Gastroesophageal sphincter (tissue), 3 donors: ENCODE results near the gene SYTL2.

Source experiments
- CTCF ChIP-seq, 4 experiments: fragments of 200-600 bp in 2 of 4; fragments of 450-650 bp in 2 of 4; sonication (generic) in 1 of 4; IDR thresholded peaks; one replicate each; pipeline ENCODE4 v1.5.1; 2017 to 2019; ENCODE audit warnings: antibody characterized with exemption in 4 of 4, mild to moderate bottlenecking in 2 of 4, moderate library complexity in 2 of 4
- EP300 ChIP-seq: sonication (generic); formaldehyde crosslinking; IDR thresholded peaks from one replicate; pipeline ENCODE4 v1.6.1; 2017; ENCODE audit warnings: antibody characterized with exemption, mild to moderate bottlenecking
- POLR2AphosphoS5 ChIP-seq: sonication (generic); formaldehyde crosslinking; IDR thresholded peaks from one replicate; pipeline ENCODE4 v1.6.1; 2017; ENCODE audit warnings: antibody characterized with exemption

GRCh38 chr11:85787168-85787567, 23.8 kb downstream of the SYTL2 start:
- TF ChIP-seq CTCF (IDR thresholded peaks at IDR 0.05) (no peak), EP300 (no peak), POLR2AphosphoS5 (no peak)
